Activated CD4-positive, alpha-beta T cell treated with anti-CD3 and anti-CD28 coated beads for 36 hours (primary cell): ENCODE results near the gene DST. TPM values are rescaled to one million over a fixed set of nuclear protein-coding genes. Genes with fewer than 3 reads are reported as not detected.

ENCODE experiments used
- ATAC-seq: fragments of 200-7000 bp; cut with Tn5 transposase; one replicate; pipeline ENCODE4 v1.10.0; 2021; ENCODE audit warnings: mild to moderate bottlenecking, moderate library complexity
- CTCF ChIA-PET: fragments of 350-600 bp; sonication (Branson Sonifier 250); formaldehyde crosslinking; loops from one replicate; lab custom pipeline; 2021; ENCODE audit warnings: antibody characterized with exemption; lab: Charles Lee
- POLR2A ChIA-PET: fragments of 350-600 bp; sonication (Branson Sonifier 250); formaldehyde crosslinking; loops from one replicate; lab custom pipeline; 2021; ENCODE audit warnings: antibody characterized with exemption, inconsistent platforms; lab: Charles Lee
- DNase-seq: peaks from one replicate; pipeline ENCODE4 v3.0.0-alpha.2; 2020
- H3K27ac Mint-ChIP-seq: one replicate; pipeline ENCODE4 v1.8.0; 2021; ENCODE audit warnings: mixed read lengths
- H3K27me3 Mint-ChIP-seq: one replicate; pipeline ENCODE4 v1.8.0; 2021; ENCODE audit warnings: mixed read lengths
- H3K36me3 Mint-ChIP-seq: one replicate; pipeline ENCODE4 v1.8.0; 2021; ENCODE audit warnings: low read depth, mixed read lengths
- H3K4me1 Mint-ChIP-seq: one replicate; pipeline ENCODE4 v1.8.0; 2021; ENCODE audit warnings: mixed read lengths
- H3K4me3 Mint-ChIP-seq: one replicate; pipeline ENCODE4 v1.8.0; 2021; ENCODE audit warnings: mild to moderate bottlenecking, moderate library complexity, mixed read lengths
- H3K9me3 Mint-ChIP-seq: one replicate; pipeline ENCODE4 v1.8.0; 2021; ENCODE audit warnings: low read depth, mixed read lengths
- intact Hi-C, 2 experiments: fragments of 100-400 bp; cut with DNase I in 1 of 2; cut with micrococcal nuclease in 1 of 2; formaldehyde crosslinking; loops; one replicate each; pipeline versions ENCODE4 v1.14.2 to v1.15.1; 2022 to 2024; cut with DNase I, micrococcal nuclease
- total RNA-seq, 2 experiments: library from RNA; stranded (reverse); gene quantifications; one replicate each; pipeline ENCODE4 v1.2.3, GENCODE V29; 2021

DST gene
- total RNA-seq, 2 experiments from 2014 or later = 6.7 to 6.8 TPM

- intact Hi-C loops = no loop called here
- POLR2A ChIA-PET = no interaction called here
- no peaks in the 10 kb centered on the region for H3K9me3 Mint-ChIP-seq
- no peak overlapping the region for H3K27ac Mint-ChIP-seq
- no peaks in the 10 kb centered on the region for H3K4me1 Mint-ChIP-seq
- no peak overlapping the region for H3K4me3 Mint-ChIP-seq
- H3K36me3 Mint-ChIP-seq = no peaks in the 10 kb centered on the region
- CTCF ChIA-PET = no interaction called here
- no peak for ATAC-seq
- DNase-seq = no peak
- H3K27me3 Mint-ChIP-seq = no peaks in the 10 kb centered on the region
Observed at GRCh38 chr6:56534680-56535419, 107.8 kb downstream of the DST start.

- intact Hi-C loops = no loop called here
- ChIA-PET CTCF (interaction anchor here (1.2 kb wide), 1 partner anchor 37 kb away, joined by 3 read pairs; no protein-coding TSS in a partner anchor), POLR2A (no interaction called here)
- DNase-seq (no peak), ATAC-seq (no peak)
- H3K27me3 Mint-ChIP-seq = no peaks in the 10 kb centered on the region
- H3K4me1 Mint-ChIP-seq = no peaks in the 10 kb centered on the region
- H3K27ac Mint-ChIP-seq = no peak overlapping the region
- no peak overlapping the region for H3K4me3 Mint-ChIP-seq
- H3K36me3 Mint-ChIP-seq = no peaks in the 10 kb centered on the region
- H3K9me3 Mint-ChIP-seq = no peaks in the 10 kb centered on the region
Observed at GRCh38 chr6:56532766-56533551, 109.7 kb downstream of the DST start.

GRCh38 chr6:56531839-56532595, 110.7 kb downstream of the DST start:
- ChIA-PET CTCF (interaction anchor here (0.7 to 1.2 kb wide), 2 partner anchors 10 to 38 kb away, joined by 3 read pairs; no protein-coding TSS in a partner anchor), POLR2A (no interaction called here)
- H3K9me3 Mint-ChIP-seq = no peaks in the 10 kb centered on the region
- no peaks in the 10 kb centered on the region for H3K4me1 Mint-ChIP-seq
- DNase-seq (no peak), ATAC-seq (no peak)
- H3K36me3 Mint-ChIP-seq = no peaks in the 10 kb centered on the region
- no peaks in the 10 kb centered on the region for H3K27me3 Mint-ChIP-seq
- H3K27ac Mint-ChIP-seq = no peak overlapping the region
- H3K4me3 Mint-ChIP-seq = no peak overlapping the region
- intact Hi-C loops = no loop called here

- H3K9me3 Mint-ChIP-seq = no peaks in the 10 kb centered on the region
- no peak overlapping the region for H3K4me3 Mint-ChIP-seq
- intact Hi-C loops = no loop called here
- ChIA-PET CTCF (no interaction called here), POLR2A (no interaction called here)
- no peak for ATAC-seq
- no peak overlapping the region for H3K27ac Mint-ChIP-seq
- no peaks in the 10 kb centered on the region for H3K36me3 Mint-ChIP-seq
- H3K4me1 Mint-ChIP-seq = no peaks in the 10 kb centered on the region
- no peaks in the 10 kb centered on the region for H3K27me3 Mint-ChIP-seq
- DNase-seq = no peak
Observed at GRCh38 chr6:56529594-56530191, 113.0 kb downstream of the DST start.

GRCh38 chr6:56528412-56528841, 114.3 kb downstream of the DST start:
- H3K36me3 Mint-ChIP-seq = no peaks in the 10 kb centered on the region
- ChIA-PET CTCF (interaction anchor here (0.7 kb wide), 1 partner anchor 13 kb away, joined by 3 read pairs; no protein-coding TSS in a partner anchor), POLR2A (no interaction called here)
- no peak overlapping the region for H3K27ac Mint-ChIP-seq
- intact Hi-C loops = no loop called here
- ATAC-seq (no peak), DNase-seq (no peak)
- no peaks in the 10 kb centered on the region for H3K27me3 Mint-ChIP-seq
- no peaks in the 10 kb centered on the region for H3K9me3 Mint-ChIP-seq
- no peak overlapping the region for H3K4me3 Mint-ChIP-seq
- no peaks in the 10 kb centered on the region for H3K4me1 Mint-ChIP-seq

GRCh38 chr6:56527934-56528333, 114.8 kb downstream of the DST start:
- CTCF ChIA-PET = interaction anchor here (0.7 kb wide), 1 partner anchor 14 kb away, joined by 3 read pairs; no protein-coding TSS in a partner anchor
- H3K27ac Mint-ChIP-seq = no peak overlapping the region
- no peaks in the 10 kb centered on the region for H3K27me3 Mint-ChIP-seq
- ATAC-seq (no peak), DNase-seq (no peak)
- no peaks in the 10 kb centered on the region for H3K36me3 Mint-ChIP-seq
- no peaks in the 10 kb centered on the region for H3K9me3 Mint-ChIP-seq
- POLR2A ChIA-PET = no interaction called here
- no peaks in the 10 kb centered on the region for H3K4me1 Mint-ChIP-seq
- intact Hi-C loops = no loop called here
- no peak overlapping the region for H3K4me3 Mint-ChIP-seq

- Mint-ChIP-seq H3K27ac (no peak overlapping the region), H3K9me3 (no peaks in the 10 kb centered on the region), H3K4me3 (no peak overlapping the region), H3K4me1 (no peaks in the 10 kb centered on the region), H3K27me3 (no peaks in the 10 kb centered on the region), H3K36me3 (no peaks in the 10 kb centered on the region)
- CTCF ChIA-PET = interaction anchor here (2.2 kb wide), 1 partner anchor 43 kb away, joined by 6 read pairs; no protein-coding TSS in a partner anchor
- intact Hi-C loops = no loop called here
- POLR2A ChIA-PET = no interaction called here
- ATAC-seq (no peak), DNase-seq (no peak)
Observed at GRCh38 chr6:56526860-56527544, 115.7 kb downstream of the DST start.

- Mint-ChIP-seq H3K4me1 (no peaks in the 10 kb centered on the region), H3K4me3 (no peak overlapping the region), H3K36me3 (no peaks in the 10 kb centered on the region), H3K27ac (no peak overlapping the region), H3K9me3 (no peaks in the 10 kb centered on the region), H3K27me3 (no peaks in the 10 kb centered on the region)
- no peak for ATAC-seq
- POLR2A ChIA-PET = no interaction called here
- intact Hi-C loops = no loop called here
- CTCF ChIA-PET = interaction anchor here (2.2 kb wide), 1 partner anchor 44 kb away, joined by 6 read pairs; no protein-coding TSS in a partner anchor
- no peak for DNase-seq
Observed at GRCh38 chr6:56525974-56526789, 116.5 kb downstream of the DST start.

- no peak overlapping the region for H3K4me3 Mint-ChIP-seq
- H3K27me3 Mint-ChIP-seq = no peaks in the 10 kb centered on the region
- intact Hi-C loops = no loop called here
- H3K9me3 Mint-ChIP-seq = no peaks in the 10 kb centered on the region
- POLR2A ChIA-PET = no interaction called here
- no peak for DNase-seq
- no peak for ATAC-seq
- CTCF ChIA-PET = interaction anchor here (2.2 kb wide), 1 partner anchor 45 kb away, joined by 6 read pairs; no protein-coding TSS in a partner anchor
- H3K36me3 Mint-ChIP-seq = no peaks in the 10 kb centered on the region
- no peaks in the 10 kb centered on the region for H3K4me1 Mint-ChIP-seq
- no peak overlapping the region for H3K27ac Mint-ChIP-seq
Observed at GRCh38 chr6:56524891-56525703, 117.6 kb downstream of the DST start.
